ENCODE measurements around the gene ARAP1. TPM values are rescaled to one million over a fixed set of nuclear protein-coding genes. Genes with fewer than 3 reads are reported as not detected.

The ARAP1 gene
- total RNA-seq, 6 experiments from 2014 or later = 32.9 to 76.7 (median 41.2) TPM

GRCh38 chr11:72655014-72655413, 97.2 kb downstream of the ARAP1 start:
- Histone ChIP-seq H3K27me3 (no peaks in the 10 kb centered on the region), H3K4me1 (no peaks in the 10 kb centered on the region), H3K36me3 (no peaks in the 10 kb centered on the region), H3K27ac (no peak overlapping the region), H3K4me3 (no peak overlapping the region), H3K9me3 (no peaks in the 10 kb centered on the region)
- intact Hi-C loops (cut with DNase I) = no loop called here
- DNase-seq (no peak), ATAC-seq (no peak)
- TF ChIP-seq POLR2A (IDR thresholded peaks at IDR 0.05) = no peak
- no peak for TF ChIP-seq CTCF (IDR thresholded peaks at IDR 0.05)
- WGBS (ENCODE audit: insufficient coverage, low coverage, low lambda C conversion rate, missing lambda C conversion rate) = no CpG with 5 or more reads among the region's 8 CpGs

- ATAC-seq = no peak
- Histone ChIP-seq H3K9me3 (no peaks in the 10 kb centered on the region), H3K36me3 (no peaks in the 10 kb centered on the region), H3K27me3 (no peaks in the 10 kb centered on the region), H3K27ac (no peak overlapping the region), H3K4me1 (no peaks in the 10 kb centered on the region), H3K4me3 (no peak overlapping the region)
- TF ChIP-seq POLR2A (IDR thresholded peaks at IDR 0.05) (no peak), CTCF (IDR thresholded peaks at IDR 0.05) (no peak)
- no CpG with 5 or more reads among the region's 3 CpGs for WGBS (ENCODE audit: insufficient coverage, low coverage, low lambda C conversion rate, missing lambda C conversion rate)
- intact Hi-C loops (cut with DNase I) = no loop called here
- DNase-seq = no peak
Observed at GRCh38 chr11:72653649-72654048, 98.6 kb downstream of the ARAP1 start.

- no peak for DNase-seq
- Histone ChIP-seq H3K27me3 (no peaks in the 10 kb centered on the region), H3K4me1 (no peaks in the 10 kb centered on the region), H3K9me3 (no peaks in the 10 kb centered on the region), H3K36me3 (no peaks in the 10 kb centered on the region), H3K4me3 (no peak overlapping the region), H3K27ac (no peak overlapping the region)
- TF ChIP-seq CTCF (IDR thresholded peaks at IDR 0.05) (no peak), POLR2A (IDR thresholded peaks at IDR 0.05) (no peak)
- no peak for ATAC-seq
- intact Hi-C loops (cut with DNase I) = no loop called here
- 66% methylated on average over 5 of the region's 13 CpGs for WGBS (ENCODE audit: insufficient coverage, low coverage, low lambda C conversion rate, missing lambda C conversion rate)
Observed at GRCh38 chr11:72652873-72653630, 99.2 kb downstream of the ARAP1 start.

GRCh38 chr11:72652133-72652532, 100.1 kb downstream of the ARAP1 start:
- Histone ChIP-seq H3K27me3 (no peaks in the 10 kb centered on the region), H3K4me1 (no peaks in the 10 kb centered on the region), H3K9me3 (no peaks in the 10 kb centered on the region), H3K27ac (no peak overlapping the region), H3K4me3 (no peak overlapping the region), H3K36me3 (no peaks in the 10 kb centered on the region)
- intact Hi-C loops (cut with DNase I) = no loop called here
- no peak for DNase-seq
- ATAC-seq = no peak
- TF ChIP-seq POLR2A (IDR thresholded peaks at IDR 0.05) = no peak
- TF ChIP-seq CTCF (IDR thresholded peaks at IDR 0.05) = no peak
